H9 (cell line): ENCODE data around the gene HMMR. TPM values are rescaled to one million over a fixed set of nuclear protein-coding genes. Genes with fewer than 3 reads are reported as not detected.

Source experiments
- DNase-seq: peaks from one replicate; pipeline ENCODE4 v3.0.0-alpha.2; 2017
- H2AFZ ChIP-seq: one replicate; pipeline ENCODE4 v1.6.1; 2013; ENCODE audit warnings: mild to moderate bottlenecking, low read length, control low read depth, moderate library complexity
- H2AK5ac ChIP-seq: 2 replicates; pipeline ENCODE4 v1.6.1; 2013; ENCODE audit warnings: low read length, control low read depth, mixed read lengths; ENCODE audit not compliant: insufficient read length
- H2BK120ac ChIP-seq: one replicate; pipeline ENCODE4 v1.6.1; 2013; ENCODE audit warnings: low read depth, mild to moderate bottlenecking, low read length, control low read depth, inconsistent platforms; ENCODE audit not compliant: poor library complexity, severe bottlenecking
- H2BK12ac ChIP-seq: 2 replicates; pipeline ENCODE4 v1.6.1; 2013; ENCODE audit warnings: low read length, control low read depth, mixed read lengths, low read depth; ENCODE audit not compliant: insufficient read length
- H2BK15ac ChIP-seq: 2 replicates; pipeline ENCODE4 v1.6.1; 2013; ENCODE audit warnings: low read depth, low read length, control low read depth
- H2BK20ac ChIP-seq: one replicate; pipeline ENCODE4 v1.6.1; 2013; ENCODE audit warnings: low read depth, mild to moderate bottlenecking, low read length, control low read depth, inconsistent platforms; ENCODE audit not compliant: poor library complexity, severe bottlenecking
- H2BK5ac ChIP-seq: 2 replicates; pipeline ENCODE4 v1.6.1; 2013; ENCODE audit warnings: low read length, control low read depth, mixed read lengths; ENCODE audit not compliant: insufficient read length
- H3K14ac ChIP-seq: 2 replicates; pipeline ENCODE4 v1.6.1; 2013; ENCODE audit warnings: low read length, control low read depth; ENCODE audit not compliant: insufficient read depth
- H3K18ac ChIP-seq: 2 replicates; pipeline ENCODE4 v1.6.1; 2013; ENCODE audit warnings: low read depth, mild to moderate bottlenecking, mixed read lengths, low read length, control low read depth; ENCODE audit not compliant: insufficient read length
- H3K23ac ChIP-seq: 2 replicates; pipeline ENCODE4 v1.6.1; 2013; ENCODE audit warnings: low read length, control low read depth, mixed read lengths, low read depth; ENCODE audit not compliant: insufficient read length
- H3K23me2 ChIP-seq: 2 replicates; pipeline ENCODE4 v1.6.1; 2013; ENCODE audit warnings: low read depth, mild to moderate bottlenecking, mixed read lengths, low read length, control low read depth; ENCODE audit not compliant: insufficient read length, poor library complexity, severe bottlenecking
- H3K27ac ChIP-seq: 2 replicates; pipeline ENCODE4 v1.5.1; 2013; ENCODE audit warnings: low read length, control low read depth, mixed read lengths, low read depth; ENCODE audit not compliant: insufficient read length
- H3K27me3 ChIP-seq: 2 replicates; pipeline ENCODE4 v1.6.1; 2013; ENCODE audit warnings: low read length, control low read depth, inconsistent platforms; ENCODE audit not compliant: insufficient read depth
- H3K4ac ChIP-seq: 2 replicates; pipeline ENCODE4 v1.6.1; 2013; ENCODE audit warnings: low read depth, mild to moderate bottlenecking, control low read depth, inconsistent platforms, low read length, moderate library complexity
- H3K4me1 ChIP-seq: 2 replicates; pipeline ENCODE4 v1.6.1; 2013; ENCODE audit warnings: low read length, control low read depth, inconsistent platforms; ENCODE audit not compliant: insufficient read depth
- H3K4me2 ChIP-seq: 2 replicates; pipeline ENCODE4 v1.6.1; 2013; ENCODE audit warnings: low read length, control low read depth, mixed read lengths; ENCODE audit not compliant: insufficient read length, insufficient read depth
- H3K56ac ChIP-seq: 2 replicates; pipeline ENCODE4 v1.6.1; 2013; ENCODE audit warnings: low read depth, mild to moderate bottlenecking, mixed read lengths, low read length, control low read depth; ENCODE audit not compliant: insufficient read length
- H3K79me1 ChIP-seq: 2 replicates; pipeline ENCODE4 v1.6.1; 2013; ENCODE audit warnings: low read depth, mild to moderate bottlenecking, moderate library complexity, low read length, control low read depth, inconsistent platforms; ENCODE audit not compliant: insufficient read depth, poor library complexity, severe bottlenecking
- H3K79me2 ChIP-seq: 2 replicates; pipeline ENCODE4 v1.6.1; 2013; ENCODE audit warnings: low read length, control low read depth, inconsistent platforms; ENCODE audit not compliant: insufficient read depth
- H3K9ac ChIP-seq: 2 replicates; pipeline ENCODE4 v1.6.1; 2013; ENCODE audit warnings: low read length, control low read depth, mixed read lengths; ENCODE audit not compliant: insufficient read length; ENCODE audit errors: extremely low read depth
- H3K9me3 ChIP-seq: one replicate; pipeline ENCODE4 v1.6.1; 2013; ENCODE audit warnings: low read depth, low read length, inconsistent platforms; ENCODE audit not compliant: control insufficient read depth
- H3T11ph ChIP-seq: one replicate; pipeline ENCODE4 v1.6.1; 2013; ENCODE audit warnings: mild to moderate bottlenecking, low read length, control low read depth, inconsistent platforms
- H4K20me1 ChIP-seq: one replicate; pipeline ENCODE4 v1.6.1; 2013; ENCODE audit not compliant: control insufficient read depth, insufficient read length, insufficient read depth
- H4K5ac ChIP-seq: 2 replicates; pipeline ENCODE4 v1.6.1; 2013; ENCODE audit warnings: low read depth, mild to moderate bottlenecking, mixed read lengths, low read length, control low read depth; ENCODE audit not compliant: insufficient read length
- H4K8ac ChIP-seq: replicated peaks from 2 replicates; pipeline ENCODE4 v1.6.1; 2013; ENCODE audit warnings: low read length, control low read depth, mixed read lengths, low read depth; ENCODE audit not compliant: insufficient read length
- H4K91ac ChIP-seq: 2 replicates; pipeline ENCODE4 v1.6.1; 2013; ENCODE audit warnings: low read depth, mild to moderate bottlenecking, moderate library complexity, mixed read lengths, low read length, control low read depth; ENCODE audit not compliant: insufficient read length
- H3K27ac Mint-ChIP-seq, 3 experiments: 2 replicates in 2 of 3; 3 replicates in 1 of 3; pipeline ENCODE4 v1.8.0; 2020 to 2021; ENCODE audit warnings: mixed read lengths in 3 of 3, mild to moderate bottlenecking in 1 of 3, moderate library complexity in 1 of 3
- H3K27me3 Mint-ChIP-seq: 2 replicates; pipeline ENCODE4 v1.8.0; 2021; ENCODE audit warnings: low read depth, mild to moderate bottlenecking, moderate library complexity, mixed read lengths
- H3K36me3 Mint-ChIP-seq, 3 experiments: 2 replicates in 2 of 3; 3 replicates in 1 of 3; pipeline ENCODE4 v1.8.0; 2020 to 2021; ENCODE audit warnings: low read depth in 3 of 3, mixed read lengths in 3 of 3; ENCODE audit not compliant: insufficient read depth in 1 of 3
- H3K4me1 Mint-ChIP-seq, 2 experiments: 2 replicates each; pipeline ENCODE4 v1.8.0; 2020; ENCODE audit warnings: mixed read lengths in 2 of 2
- H3K4me3 Mint-ChIP-seq, 2 experiments: 2 replicates in 1 of 2; 3 replicates in 1 of 2; pipeline ENCODE4 v1.8.0; 2020 to 2021; ENCODE audit warnings: mild to moderate bottlenecking in 2 of 2, mixed read lengths in 2 of 2, moderate library complexity in 1 of 2
- H3K9me3 Mint-ChIP-seq, 2 experiments: 2 replicates in 1 of 2; 3 replicates in 1 of 2; pipeline ENCODE4 v1.8.0; 2020; ENCODE audit warnings: mild to moderate bottlenecking in 2 of 2, mixed read lengths in 2 of 2, moderate library complexity in 1 of 2
- total RNA-seq: library from RNA; stranded (reverse); gene quantifications from 2 replicates; pipeline ENCODE4 v1.2.1, GENCODE V29; 2021
- TF ChIP-seq, protein P1 (sequence below): fragments of 200-600 bp; sonication (generic); conservative IDR thresholded peaks from 3 replicates; pipeline ENCODE4 v1.8.0; 2021; ENCODE audit warnings: antibody characterized with exemption, mild to moderate bottlenecking

Gene HMMR
- total RNA-seq, 1 experiment from 2014 or later = 36.2 TPM

DNA sequence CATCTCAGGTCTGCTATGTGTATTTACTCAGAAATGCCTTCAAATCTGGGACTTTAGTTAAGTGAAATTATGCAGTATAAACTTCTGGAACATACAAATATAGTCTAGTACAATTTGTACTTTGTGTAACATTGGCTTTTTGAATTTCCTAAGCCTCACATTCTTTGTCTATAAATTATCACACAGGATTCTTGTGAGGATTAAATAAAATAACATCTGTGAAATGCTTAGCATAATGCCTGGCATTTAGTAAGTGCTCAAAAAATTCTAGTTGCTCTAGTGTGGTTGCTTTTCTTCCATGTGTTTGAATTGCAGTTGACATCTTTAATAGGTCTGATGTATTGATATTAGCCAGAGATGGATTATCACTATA is 2.6 kb downstream of the HMMR start:
- H3K4me2 ChIP-seq = no peak overlapping the region

More for the DNA sequence above, 2.6 kb downstream of the HMMR start:
- Mint-ChIP-seq H3K4me1 (peaks cover 6 to 12% of the 10 kb centered on the region in 2 experiments), H3K27me3 (peaks cover 3% of the 10 kb centered on the region; the same call in 1 of the 2 replicates), H3K4me3 (no peak overlapping the region), H3K36me3 (peaks cover 19 to 33% (median 28%) of the 10 kb centered on the region in 3 experiments), H3K27ac (no peak overlapping the region), H3K9me3 (no peaks in the 10 kb centered on the region)
- Histone ChIP-seq H3K79me1 (peaks cover 9% of the 10 kb centered on the region), H3T11ph (no peak overlapping the region), H3K14ac (no peak overlapping the region), H3K27ac (no peak overlapping the region), H4K91ac (no peak overlapping the region), H2BK20ac (no peak overlapping the region), H3K23me2 (peaks cover 4% of the 10 kb centered on the region), H3K4ac (no peak overlapping the region), H2BK120ac (no peak overlapping the region), H2BK15ac (no peak overlapping the region), H2AFZ (no peak overlapping the region), H2BK12ac (no peak overlapping the region), H2AK5ac (no peak overlapping the region), H4K8ac (no peak overlapping the region), H3K27me3 (no peaks in the 10 kb centered on the region; the same call in 1 of the 2 replicates), H3K9me3 (no peaks in the 10 kb centered on the region), H3K23ac (no peak overlapping the region), H4K5ac (no peak overlapping the region), H3K9ac (no peak overlapping the region), H3K79me2 (no peaks in the 10 kb centered on the region; the same call in 1 of the 2 replicates), H3K18ac (no peak overlapping the region), H2BK5ac (no peak overlapping the region), H3K4me1 (no peaks in the 10 kb centered on the region), H3K56ac (no peak overlapping the region), H4K20me1 (no peaks in the 10 kb centered on the region)
- TF ChIP-seq, protein P1, sequence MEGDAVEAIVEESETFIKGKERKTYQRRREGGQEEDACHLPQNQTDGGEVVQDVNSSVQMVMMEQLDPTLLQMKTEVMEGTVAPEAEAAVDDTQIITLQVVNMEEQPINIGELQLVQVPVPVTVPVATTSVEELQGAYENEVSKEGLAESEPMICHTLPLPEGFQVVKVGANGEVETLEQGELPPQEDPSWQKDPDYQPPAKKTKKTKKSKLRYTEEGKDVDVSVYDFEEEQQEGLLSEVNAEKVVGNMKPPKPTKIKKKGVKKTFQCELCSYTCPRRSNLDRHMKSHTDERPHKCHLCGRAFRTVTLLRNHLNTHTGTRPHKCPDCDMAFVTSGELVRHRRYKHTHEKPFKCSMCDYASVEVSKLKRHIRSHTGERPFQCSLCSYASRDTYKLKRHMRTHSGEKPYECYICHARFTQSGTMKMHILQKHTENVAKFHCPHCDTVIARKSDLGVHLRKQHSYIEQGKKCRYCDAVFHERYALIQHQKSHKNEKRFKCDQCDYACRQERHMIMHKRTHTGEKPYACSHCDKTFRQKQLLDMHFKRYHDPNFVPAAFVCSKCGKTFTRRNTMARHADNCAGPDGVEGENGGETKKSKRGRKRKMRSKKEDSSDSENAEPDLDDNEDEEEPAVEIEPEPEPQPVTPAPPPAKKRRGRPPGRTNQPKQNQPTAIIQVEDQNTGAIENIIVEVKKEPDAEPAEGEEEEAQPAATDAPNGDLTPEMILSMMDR = no peak
- DNase-seq = no peak
